Stomach (tissue), 4 donors: Measurements from ENCODE around the gene PACS2.

Experiments used
- POLR2A ChIP-seq, 4 donors: fragments of 450-650 bp; IDR thresholded peaks; one replicate each; pipeline ENCODE4 v1.6.1; 2016; ENCODE audit warnings: antibody characterized with exemption in 4 of 4, control low read depth in 2 of 4, mild to moderate bottlenecking in 1 of 4, moderate library complexity in 1 of 4
- POLR2AphosphoS5 ChIP-seq, 3 donors: sonication (generic); formaldehyde crosslinking; IDR thresholded peaks; one replicate each; pipeline ENCODE4 v1.6.1; 2016; ENCODE audit warnings: antibody characterized with exemption in 3 of 3
- TF ChIP-seq, protein P1 (sequence below), 7 experiments: fragments of 450-650 bp in 4 of 7; fragments of 200-600 bp in 3 of 7; sonication (generic) in 3 of 7; IDR thresholded peaks; one replicate each; pipeline ENCODE4 v1.5.1; 2016 to 2019; ENCODE audit warnings: antibody characterized with exemption in 7 of 7, control low read depth in 2 of 7, mild to moderate bottlenecking in 1 of 7

- TF ChIP-seq, protein P1, sequence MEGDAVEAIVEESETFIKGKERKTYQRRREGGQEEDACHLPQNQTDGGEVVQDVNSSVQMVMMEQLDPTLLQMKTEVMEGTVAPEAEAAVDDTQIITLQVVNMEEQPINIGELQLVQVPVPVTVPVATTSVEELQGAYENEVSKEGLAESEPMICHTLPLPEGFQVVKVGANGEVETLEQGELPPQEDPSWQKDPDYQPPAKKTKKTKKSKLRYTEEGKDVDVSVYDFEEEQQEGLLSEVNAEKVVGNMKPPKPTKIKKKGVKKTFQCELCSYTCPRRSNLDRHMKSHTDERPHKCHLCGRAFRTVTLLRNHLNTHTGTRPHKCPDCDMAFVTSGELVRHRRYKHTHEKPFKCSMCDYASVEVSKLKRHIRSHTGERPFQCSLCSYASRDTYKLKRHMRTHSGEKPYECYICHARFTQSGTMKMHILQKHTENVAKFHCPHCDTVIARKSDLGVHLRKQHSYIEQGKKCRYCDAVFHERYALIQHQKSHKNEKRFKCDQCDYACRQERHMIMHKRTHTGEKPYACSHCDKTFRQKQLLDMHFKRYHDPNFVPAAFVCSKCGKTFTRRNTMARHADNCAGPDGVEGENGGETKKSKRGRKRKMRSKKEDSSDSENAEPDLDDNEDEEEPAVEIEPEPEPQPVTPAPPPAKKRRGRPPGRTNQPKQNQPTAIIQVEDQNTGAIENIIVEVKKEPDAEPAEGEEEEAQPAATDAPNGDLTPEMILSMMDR (IDR thresholded peaks at IDR 0.05), result no peak
- TF ChIP-seq POLR2AphosphoS5 (IDR thresholded peaks at IDR 0.05) (no peak), POLR2A (IDR thresholded peaks at IDR 0.05) (no peak)
These were observed 111.3 kb downstream of the PACS2 start for GRCh38 chr14:105425823-105426247.
